ENCODE results near the gene FAM228B.

GRCh38 chr2:24102677-24103076, 20.6 kb upstream of the FAM228B start:
- TF ChIP-seq FOXA1 (IDR thresholded peaks at IDR 0.05): no peak
- no peak for TF ChIP-seq SUZ12 (IDR thresholded peaks at IDR 0.05)
- no peak for TF ChIP-seq HDGF (IDR thresholded peaks at IDR 0.05; ENCODE audit: borderline replicate concordance)

Data from HEK293T (cell line).